HG03378 (cell line): ENCODE results near the gene KRT24.
"Not testable (repeated sequence)": the region's sequence is repeated elsewhere in the genome, so short reads cannot be mapped to it uniquely, and the experiment has no call there.

ENCODE experiments used
- ATAC-seq: cut with Tn5 transposase; IDR thresholded peaks from one replicate; pipeline ENCODE4 v1.9.1; 2021; ENCODE audit warnings: mild to moderate bottlenecking, moderate library complexity; ENCODE audit not compliant: unreplicated experiment

Gene KRT24

GRCh38 chr17:40703652-40704051 lies at the start of gene KRT24:
KRT24 (minus strand) TSS chr17:40703752; CDS start chr17:40703693, 59 bp downstream.
- ATAC-seq = no peak

DNA sequence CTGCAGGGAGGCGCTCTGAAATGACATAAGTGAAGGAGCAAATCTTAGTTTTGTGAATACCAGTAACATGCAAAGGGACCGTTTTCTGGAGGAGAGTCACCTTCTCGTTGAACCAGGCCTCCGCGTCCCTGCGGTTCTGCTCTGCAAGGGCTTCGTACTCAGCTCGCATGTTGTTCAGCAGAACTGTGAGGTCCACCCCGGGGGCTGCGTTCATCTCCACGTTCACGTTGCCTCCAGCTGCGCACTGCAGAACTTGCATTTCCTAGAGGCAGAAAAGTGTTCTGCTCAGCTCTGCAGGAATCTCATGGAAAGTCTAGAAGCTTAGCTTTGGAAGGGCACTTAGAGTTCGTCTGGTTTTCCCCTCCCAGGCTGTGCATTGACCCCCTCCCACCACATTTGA lies 47.5 kb upstream of the KRT24 start:
- ATAC-seq = no peak

- ATAC-seq = no peak
Observed at GRCh38 chr17:40750391-40750790, 46.8 kb upstream of the KRT24 start.

DNA sequence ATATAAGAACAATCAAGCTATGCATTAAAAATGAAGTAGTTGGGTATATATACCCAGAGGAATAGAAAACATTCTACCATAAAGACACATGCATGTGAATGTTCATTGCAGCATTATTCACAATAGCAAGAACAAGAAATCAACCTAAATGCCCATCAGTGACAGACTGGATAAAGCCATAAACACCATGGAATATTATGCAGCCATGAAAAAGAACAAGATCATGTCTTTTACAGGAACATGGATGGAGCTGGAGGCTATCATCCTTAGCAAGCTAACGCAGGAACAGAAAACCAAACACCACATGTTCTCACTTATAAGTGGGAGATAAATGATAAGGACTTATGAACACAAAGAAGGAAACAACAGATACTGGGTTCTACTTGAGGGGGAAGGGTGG lies 45.1 kb upstream of the KRT24 start:
- not testable (repeated sequence) for ATAC-seq

- no peak for ATAC-seq
Observed at GRCh38 chr17:40738553-40738952, 35.0 kb upstream of the KRT24 start.

GRCh38 chr17:40735016-40735415 lies 31.5 kb upstream of the KRT24 start:
- ATAC-seq = no peak

DNA sequence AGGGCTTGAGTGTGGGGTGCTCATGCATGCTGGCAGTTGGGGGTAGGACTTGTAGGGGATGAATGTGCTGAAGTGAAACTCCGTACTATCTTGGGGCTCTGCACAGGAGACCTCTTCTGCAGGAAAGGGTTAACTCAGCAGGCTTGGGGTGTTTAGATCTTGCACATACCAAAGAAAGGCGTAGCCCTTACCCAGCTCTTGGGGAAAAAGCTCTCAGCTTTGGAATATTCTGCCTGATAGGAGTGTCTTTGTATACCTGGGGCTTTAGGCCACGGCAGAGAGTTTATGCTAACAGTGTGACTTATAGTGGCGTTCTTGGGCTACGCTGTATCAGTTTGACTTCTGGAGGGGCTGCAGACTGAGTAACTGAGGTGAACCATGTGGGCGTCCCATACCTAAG lies 30.5 kb upstream of the KRT24 start:
- ATAC-seq = no peak

DNA sequence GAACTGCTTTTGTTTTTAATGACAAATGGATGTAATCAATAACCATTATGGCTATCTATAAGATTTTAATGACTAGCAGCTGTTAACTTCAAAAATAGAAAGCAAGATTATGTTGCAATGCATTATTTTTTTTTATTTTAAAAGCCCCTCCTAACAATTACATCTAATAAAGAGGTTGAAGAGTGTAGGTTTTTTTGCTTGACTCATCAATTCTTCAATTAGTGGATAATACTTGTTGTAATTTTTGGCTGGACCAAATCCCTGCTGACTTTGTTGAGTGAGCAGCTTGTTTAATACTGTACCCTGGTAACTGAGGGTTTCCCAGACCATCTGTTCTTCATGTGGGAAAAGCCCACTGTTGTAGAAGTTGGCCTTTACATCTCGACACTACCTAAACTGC lies 27.4 kb upstream of the KRT24 start:
- no peak for ATAC-seq

DNA sequence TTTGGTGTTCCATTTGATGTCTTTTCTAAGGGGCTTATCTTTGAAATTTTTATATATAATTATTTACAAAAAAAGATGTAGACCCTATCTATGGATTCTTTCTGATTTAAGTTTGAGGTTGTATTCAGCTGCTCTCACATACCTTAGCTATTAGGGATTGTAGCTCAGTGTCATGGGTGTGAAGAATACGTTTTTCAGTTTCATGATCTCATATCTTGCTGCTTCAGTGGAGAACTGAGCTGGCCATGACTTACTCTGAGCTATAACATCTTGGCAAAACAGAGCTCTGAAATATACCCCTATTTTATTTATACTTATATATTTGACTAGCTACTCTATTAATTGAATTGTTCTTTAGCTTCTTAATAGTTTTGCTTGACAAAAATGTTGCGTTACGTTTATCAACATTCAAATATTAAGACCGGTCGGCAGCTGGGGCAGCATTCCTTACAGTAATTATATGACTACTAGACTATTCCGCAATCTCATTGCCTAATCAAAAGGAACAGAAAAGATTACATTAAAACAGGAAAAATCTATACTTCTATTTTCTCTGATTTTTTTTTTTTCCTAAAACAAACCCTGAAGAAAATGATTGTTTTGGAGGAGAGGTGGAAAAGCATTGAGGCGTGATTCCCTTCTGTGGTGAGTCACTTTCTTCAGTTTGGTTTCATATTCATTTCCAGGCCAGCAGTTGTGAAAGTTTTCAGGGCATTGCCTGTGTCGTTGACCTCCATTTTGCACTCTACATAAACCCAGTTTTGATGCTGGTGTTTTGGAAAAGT lies 24.1 kb upstream of the KRT24 start:
- ATAC-seq = no peak

GRCh38 chr17:40726919-40727318 lies 23.4 kb upstream of the KRT24 start:
- no peak for ATAC-seq

- ATAC-seq = no peak
Observed at GRCh38 chr17:40724656-40725055, 21.1 kb upstream of the KRT24 start.

DNA sequence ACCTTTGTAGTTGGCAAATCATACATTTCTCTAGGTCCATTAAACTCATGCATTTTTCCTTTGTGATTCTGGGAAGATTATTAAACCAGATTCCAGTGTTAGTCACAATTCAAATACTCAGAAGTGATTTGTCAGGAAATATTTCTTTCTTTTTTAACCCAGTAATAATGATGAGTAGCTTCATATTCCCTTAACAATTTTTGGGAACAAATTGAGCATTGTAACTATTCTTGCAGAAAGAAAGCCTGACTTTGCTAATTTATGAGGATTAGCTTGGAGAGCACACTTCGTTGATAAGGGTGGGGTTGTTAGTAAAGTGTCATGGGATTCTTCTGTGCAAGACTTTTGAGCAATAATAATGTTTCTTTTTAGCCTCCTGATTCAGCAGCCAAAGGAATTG lies 18.7 kb upstream of the KRT24 start:
- ATAC-seq = no peak

DNA sequence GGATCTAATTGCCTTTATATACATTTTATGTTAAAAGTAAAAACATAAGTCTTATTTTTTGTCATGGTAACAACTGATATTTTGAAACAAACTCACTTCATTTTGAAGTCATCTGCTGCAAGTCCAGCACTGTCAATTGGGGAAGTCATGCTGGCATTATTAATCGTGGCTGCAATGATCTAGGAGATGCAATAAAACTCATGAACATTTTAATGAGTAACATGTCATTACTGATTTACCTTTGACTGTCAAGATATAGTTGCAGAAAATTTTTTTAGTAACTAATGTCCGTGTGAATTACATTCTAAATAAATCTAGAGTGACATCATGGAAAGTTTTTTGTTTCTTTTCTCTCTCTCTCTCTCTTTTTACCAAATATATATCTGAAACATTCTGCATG lies 17.3 kb upstream of the KRT24 start:
- no peak for ATAC-seq

- ATAC-seq = no peak
Observed at GRCh38 chr17:40718930-40719329, 15.4 kb upstream of the KRT24 start.

DNA sequence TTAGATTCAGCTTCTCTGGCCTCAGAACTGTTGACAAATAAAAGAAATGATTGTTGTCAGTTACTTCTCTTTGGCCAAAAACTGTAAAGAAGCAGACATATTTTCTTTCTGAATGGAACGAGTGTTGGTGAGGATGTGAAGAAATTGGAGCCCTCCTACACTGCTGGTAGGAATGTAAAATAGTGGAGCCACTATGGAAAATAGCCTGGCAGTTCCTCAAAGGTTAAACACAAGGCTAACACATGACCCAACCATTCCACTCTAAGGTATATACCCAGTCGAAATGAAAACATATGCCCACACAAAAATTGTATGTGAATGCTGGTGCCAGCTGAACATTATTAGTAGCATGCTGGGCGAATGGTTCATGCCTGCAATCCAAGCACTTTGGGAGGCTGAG lies 14.2 kb upstream of the KRT24 start:
- ATAC-seq = no peak

DNA sequence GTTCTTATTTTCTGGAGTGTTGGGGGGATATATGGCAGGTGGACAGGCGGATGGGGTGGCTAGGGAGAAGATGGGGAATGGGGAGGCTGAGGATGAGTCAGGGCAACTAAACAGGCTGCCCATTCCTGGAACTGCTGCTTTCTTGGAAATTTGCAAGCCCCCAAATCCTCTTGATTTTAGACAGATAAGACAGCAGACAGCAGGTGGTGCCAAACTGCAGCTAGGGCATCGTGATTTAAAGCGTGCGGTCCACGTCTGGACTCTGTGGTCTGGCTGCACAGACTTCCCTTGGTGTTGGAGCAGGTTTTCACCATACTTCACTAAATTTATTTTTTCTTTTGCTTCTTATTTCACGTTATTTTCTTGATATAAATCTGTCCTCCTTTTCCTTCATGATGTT lies 10.9 kb upstream of the KRT24 start:
- no peak for ATAC-seq

GRCh38 chr17:40707745-40708144 lies 4.2 kb upstream of the KRT24 start:
- no peak for ATAC-seq

DNA sequence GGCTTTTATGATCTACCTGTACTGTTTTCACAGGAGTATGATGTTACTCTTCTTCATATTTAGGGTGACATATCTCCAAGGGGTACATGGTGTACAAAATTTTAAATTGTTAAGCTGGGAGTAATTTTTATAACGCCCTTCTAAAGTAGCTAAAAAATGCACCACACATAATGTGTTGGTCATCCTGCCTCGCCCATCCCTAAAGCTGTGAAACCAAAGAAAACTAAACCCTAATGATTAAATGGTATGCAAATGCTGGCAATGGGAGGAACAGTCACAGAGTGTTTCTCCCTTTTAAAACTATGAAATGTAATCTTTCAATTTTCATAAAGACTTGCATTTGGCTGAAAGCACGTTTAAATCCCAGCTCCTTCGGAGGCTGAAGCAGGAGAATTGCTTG lies 2.0 kb upstream of the KRT24 start:
- no peak for ATAC-seq

GRCh38 chr17:40702271-40702670 lies 1.3 kb downstream of the KRT24 start:
- ATAC-seq = no peak

GRCh38 chr17:40699853-40700252 lies 3.7 kb downstream of the KRT24 start:
- ATAC-seq = no peak

- ATAC-seq = no peak
Observed at GRCh38 chr17:40699371-40699770, 4.2 kb downstream of the KRT24 start.

DNA sequence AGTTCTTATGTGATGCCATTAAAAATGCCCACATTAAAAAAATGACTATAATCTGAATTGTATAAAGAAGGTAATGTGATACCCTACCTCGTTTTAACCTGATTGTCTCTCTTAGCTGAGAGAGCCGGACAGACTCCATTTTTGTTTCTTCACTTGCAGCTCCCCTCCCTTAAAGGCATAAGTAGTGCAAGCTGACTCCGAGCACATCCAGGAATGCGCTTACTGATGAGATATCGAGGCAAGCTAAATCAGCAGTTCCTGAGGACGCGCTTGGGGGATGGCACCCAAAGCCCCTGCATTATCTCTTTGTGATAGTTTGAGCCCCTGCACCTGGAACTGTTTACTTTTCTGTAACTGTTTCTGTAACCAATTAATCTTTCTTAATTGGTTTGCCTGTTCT lies 6.3 kb downstream of the KRT24 start:
- ATAC-seq = no peak

DNA sequence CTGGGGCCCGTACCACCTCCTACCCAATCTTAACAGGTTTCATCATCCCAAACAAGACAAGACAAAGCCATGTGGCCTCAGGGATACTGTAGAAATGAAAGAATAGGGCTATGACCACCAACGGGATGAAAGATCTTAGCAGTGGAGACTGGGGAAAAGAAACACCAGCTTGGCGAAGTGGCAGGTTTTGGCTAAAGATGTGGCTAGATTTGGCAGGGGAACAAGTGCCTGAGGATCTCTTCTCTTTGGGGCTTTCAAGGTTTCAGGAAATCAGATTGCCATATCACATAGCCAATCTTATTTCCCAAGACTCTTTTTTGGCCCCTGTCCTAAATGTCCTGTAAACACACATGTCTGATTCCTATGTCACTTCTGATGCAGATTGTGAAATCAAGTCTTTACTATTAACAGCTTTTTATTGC lies 6.9 kb downstream of the KRT24 start:
- ATAC-seq = no peak
